Tibial nerve (tissue), 4 donors: Measurements from ENCODE around the gene PNPLA1. TPM values are rescaled to one million over a fixed set of nuclear protein-coding genes. Genes with fewer than 3 reads are reported as not detected.
A peak's percentile ranks its signal among the peaks of the same experiment; 100 is the strongest.

Experiments used
- DNase-seq, 2 donors: peaks; one replicate each; pipeline ENCODE4 v3.0.0-alpha.2; 2019; ENCODE audit warnings: low spot score in 2 of 2
- H3K27ac ChIP-seq, 4 donors: fragments of 200-600 bp; sonication (generic) in 3 of 4; one replicate each; pipeline ENCODE4 v1.5.1; 2017 to 2019; ENCODE audit warnings: mild to moderate bottlenecking in 1 of 4
- H3K27me3 ChIP-seq, 2 donors: fragments of 200-600 bp; sonication (generic) in 1 of 2; one replicate each; pipeline versions ENCODE4 v1.5.1 to v1.6.0; 2017 to 2019
- H3K36me3 ChIP-seq, 3 donors: fragments of 200-600 bp; sonication (generic); one replicate each; pipeline ENCODE4 v1.5.1; 2018 to 2019
- H3K4me1 ChIP-seq, 4 donors: fragments of 200-600 bp; sonication (generic) in 3 of 4; one replicate each; pipeline ENCODE4 v1.5.1; 2017 to 2019
- H3K4me3 ChIP-seq, 4 donors: fragments of 200-600 bp; sonication (generic) in 3 of 4; one replicate each; pipeline ENCODE4 v1.5.1; 2017 to 2019; ENCODE audit warnings: mild to moderate bottlenecking in 1 of 4, moderate library complexity in 1 of 4
- H3K9me3 ChIP-seq, 4 donors: fragments of 200-600 bp; sonication (generic) in 3 of 4; one replicate each; pipeline ENCODE4 v1.5.1; 2017 to 2019
- EP300 ChIP-seq, 2 donors: sonication (generic); formaldehyde crosslinking; IDR thresholded peaks; one replicate each; pipeline ENCODE4 v1.6.1; 2017; ENCODE audit warnings: antibody characterized with exemption in 2 of 2, mild to moderate bottlenecking in 1 of 2
- POLR2A ChIP-seq, 2 donors: fragments of 450-650 bp; IDR thresholded peaks; one replicate each; pipeline ENCODE4 v1.6.1; 2017; ENCODE audit warnings: antibody characterized with exemption in 2 of 2, mild to moderate bottlenecking in 2 of 2, moderate library complexity in 2 of 2
- WGBS, 2 donors: methylation state at CpG; one replicate each; pipeline ENCODE4 v1.1.5; 2018; 5-methylcytosine and 5-hydroxymethylcytosine counted together
- total RNA-seq, 4 donors: library from RNA; depleted of rRNA; stranded (reverse); fragments of >200 nt; gene quantifications; one replicate each; pipeline ENCODE4 v1.1.0, GENCODE V29; 2016
- TF ChIP-seq, protein P1 (sequence below), 5 experiments: fragments of 200-600 bp in 3 of 5; fragments of 450-650 bp in 2 of 5; sonication (generic) in 3 of 5; IDR thresholded peaks; one replicate each; pipeline ENCODE4 v1.5.1; 2016 to 2019; ENCODE audit warnings: antibody characterized with exemption in 5 of 5, mild to moderate bottlenecking in 3 of 5, moderate library complexity in 2 of 5

The PNPLA1 gene
- total RNA-seq, 4 donors from 2014 or later = 0.21 to 0.30 TPM; not detected in 2

DNA sequence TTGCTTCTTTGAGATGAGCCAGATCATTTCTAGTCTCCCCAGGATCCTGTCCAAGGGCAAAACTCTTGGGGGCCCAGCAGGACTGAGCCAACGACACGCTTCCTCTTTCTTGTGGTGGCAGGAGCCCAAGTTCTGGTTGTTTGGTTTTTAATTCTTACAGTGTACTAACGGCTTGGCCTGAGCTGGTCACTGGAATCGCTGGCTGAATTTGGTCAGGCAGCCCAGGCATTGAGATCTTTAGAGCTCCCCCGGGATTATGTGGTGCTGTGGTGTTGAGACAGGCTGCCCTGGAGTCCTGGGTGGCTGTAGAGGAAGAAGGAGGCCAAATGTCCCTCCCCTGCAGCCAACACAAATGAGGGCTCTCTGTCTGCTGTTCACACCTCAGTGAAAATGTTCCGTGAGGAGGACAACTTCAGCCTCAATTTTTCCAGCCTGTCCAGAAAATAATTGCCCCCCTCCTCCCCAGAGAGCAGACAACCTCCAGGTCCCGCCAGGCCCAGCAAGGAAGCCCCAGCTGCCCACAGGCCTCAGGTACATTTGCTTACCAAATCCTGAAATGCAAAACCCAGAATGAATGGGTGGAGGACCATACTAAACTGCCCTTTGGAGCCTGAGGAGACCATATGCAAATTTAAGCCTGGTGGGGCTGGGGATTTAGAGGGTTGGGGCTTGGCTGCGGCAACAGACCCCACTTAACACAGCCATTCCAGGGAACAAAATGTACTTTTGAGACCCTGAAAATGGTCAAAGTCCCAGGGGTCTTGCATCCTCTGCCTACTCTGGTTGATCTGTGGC is 43.2 kb downstream of the PNPLA1 start:
- peak in 1 of 2 donors; percentile 35 for DNase-seq
- Histone ChIP-seq H3K9me3 (no peaks in the 10 kb centered on the region), H3K4me1 (peaks cover 0 to 6% (median 2%) of the 10 kb centered on the region in 4 donors), H3K36me3 (no peaks in the 10 kb centered on the region), H3K27me3 (no peaks in the 10 kb centered on the region), H3K27ac (no peak overlapping the region), H3K4me3 (no peak overlapping the region)
- no peak for TF ChIP-seq POLR2A (IDR thresholded peaks at IDR 0.05)
- TF ChIP-seq, protein P1, sequence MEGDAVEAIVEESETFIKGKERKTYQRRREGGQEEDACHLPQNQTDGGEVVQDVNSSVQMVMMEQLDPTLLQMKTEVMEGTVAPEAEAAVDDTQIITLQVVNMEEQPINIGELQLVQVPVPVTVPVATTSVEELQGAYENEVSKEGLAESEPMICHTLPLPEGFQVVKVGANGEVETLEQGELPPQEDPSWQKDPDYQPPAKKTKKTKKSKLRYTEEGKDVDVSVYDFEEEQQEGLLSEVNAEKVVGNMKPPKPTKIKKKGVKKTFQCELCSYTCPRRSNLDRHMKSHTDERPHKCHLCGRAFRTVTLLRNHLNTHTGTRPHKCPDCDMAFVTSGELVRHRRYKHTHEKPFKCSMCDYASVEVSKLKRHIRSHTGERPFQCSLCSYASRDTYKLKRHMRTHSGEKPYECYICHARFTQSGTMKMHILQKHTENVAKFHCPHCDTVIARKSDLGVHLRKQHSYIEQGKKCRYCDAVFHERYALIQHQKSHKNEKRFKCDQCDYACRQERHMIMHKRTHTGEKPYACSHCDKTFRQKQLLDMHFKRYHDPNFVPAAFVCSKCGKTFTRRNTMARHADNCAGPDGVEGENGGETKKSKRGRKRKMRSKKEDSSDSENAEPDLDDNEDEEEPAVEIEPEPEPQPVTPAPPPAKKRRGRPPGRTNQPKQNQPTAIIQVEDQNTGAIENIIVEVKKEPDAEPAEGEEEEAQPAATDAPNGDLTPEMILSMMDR (IDR thresholded peaks at IDR 0.05) = no peak
- TF ChIP-seq EP300 (IDR thresholded peaks at IDR 0.05) = no peak
- WGBS, 2 donors = 61 to 70% methylated on average over 8 of the region's 8 CpGs

DNA sequence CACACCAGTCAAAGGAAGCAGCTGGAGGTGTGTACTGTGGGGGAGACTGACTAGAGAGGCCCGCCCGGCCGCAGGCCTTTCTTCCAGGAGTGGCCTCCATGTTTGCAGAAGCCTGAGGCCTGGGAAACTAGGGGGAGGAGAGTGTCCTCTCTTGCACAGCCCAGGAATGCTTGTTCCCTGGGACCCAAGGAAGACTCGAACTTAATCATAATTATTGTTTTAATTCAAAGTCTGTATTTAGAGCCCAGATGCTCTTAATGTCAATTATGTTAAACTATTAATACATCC is 43.7 kb downstream of the PNPLA1 start:
- Histone ChIP-seq H3K4me1 (peaks cover 0 to 6% (median 2%) of the 10 kb centered on the region in 4 donors), H3K4me3 (no peak overlapping the region), H3K27ac (no peak overlapping the region), H3K9me3 (no peaks in the 10 kb centered on the region), H3K36me3 (no peaks in the 10 kb centered on the region), H3K27me3 (no peaks in the 10 kb centered on the region)
- WGBS, 2 donors = 84 to 88% methylated on average over 4 of the region's 4 CpGs
- TF ChIP-seq POLR2A (IDR thresholded peaks at IDR 0.05) (no peak), EP300 (IDR thresholded peaks at IDR 0.05) (no peak)
- TF ChIP-seq, protein P1 (IDR thresholded peaks at IDR 0.05) = no peak
- DNase-seq = no peak

DNA sequence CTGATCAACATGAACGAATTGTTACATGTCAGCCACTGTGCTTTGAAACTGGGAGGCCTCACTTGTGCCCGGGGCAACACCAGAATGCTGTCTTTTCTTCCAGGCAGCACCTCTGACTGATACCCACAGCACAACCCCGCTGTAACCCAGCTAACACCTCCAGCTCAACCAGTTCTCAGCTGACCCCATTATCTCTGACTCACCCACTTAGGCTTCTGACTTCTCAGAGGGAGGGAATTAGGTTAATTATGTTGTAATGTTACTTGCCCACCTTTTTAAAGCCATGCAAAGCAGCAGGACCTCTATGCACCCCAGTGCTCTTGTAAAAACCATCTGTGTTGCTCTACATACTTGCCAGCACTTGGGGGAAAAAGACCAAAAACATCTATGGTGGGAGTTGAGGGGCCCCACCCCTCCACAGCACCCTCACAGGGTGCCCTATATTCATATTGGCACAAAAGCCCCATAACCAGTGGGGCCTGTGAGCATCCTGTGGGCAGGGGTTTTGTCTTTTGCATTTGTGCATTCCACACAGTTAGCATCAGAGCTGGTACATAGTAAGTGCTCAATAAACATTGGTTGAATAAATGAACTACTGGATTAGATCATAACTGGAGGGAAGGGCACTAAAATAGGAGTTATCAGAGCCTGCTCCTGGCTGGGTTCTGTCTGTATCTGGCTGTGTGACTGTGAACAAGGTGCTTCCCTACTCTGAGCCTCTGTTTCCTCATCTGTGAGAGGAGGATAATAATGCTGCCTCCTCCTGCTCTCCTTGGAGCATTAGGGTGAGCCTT is 44.6 kb downstream of the PNPLA1 start:
- Histone ChIP-seq H3K27me3 (no peaks in the 10 kb centered on the region), H3K4me1 (peaks cover 0 to 6% (median 2%) of the 10 kb centered on the region in 4 donors), H3K36me3 (no peaks in the 10 kb centered on the region), H3K4me3 (no peak overlapping the region), H3K27ac (no peak overlapping the region), H3K9me3 (no peaks in the 10 kb centered on the region)
- TF ChIP-seq, protein P1 (IDR thresholded peaks at IDR 0.05) = no peak
- TF ChIP-seq POLR2A (IDR thresholded peaks at IDR 0.05) = no peak
- no peak for TF ChIP-seq EP300 (IDR thresholded peaks at IDR 0.05)
- WGBS, 2 donors = 65 to 68% methylated on average over 3 of the region's 3 CpGs
- DNase-seq = no peak

DNA sequence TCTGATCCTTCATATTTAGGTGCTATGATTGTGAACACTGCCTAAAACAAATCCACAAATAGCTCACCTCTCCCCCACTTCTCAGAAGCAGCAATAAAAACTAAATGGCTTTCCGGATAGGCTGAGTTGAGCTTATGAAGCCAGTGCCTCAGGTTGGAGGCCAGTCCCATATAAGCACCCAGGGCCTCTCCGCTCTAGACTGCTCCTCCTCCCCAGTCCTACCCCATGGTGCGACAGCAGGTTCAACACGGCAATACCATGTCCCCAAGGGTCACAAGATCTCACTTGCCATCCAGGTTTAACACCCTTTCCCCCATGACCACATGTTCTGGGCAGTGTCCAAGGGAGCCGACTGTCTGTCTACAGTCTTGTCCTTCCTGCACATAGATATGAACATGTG is 46.1 kb downstream of the PNPLA1 start:
- Histone ChIP-seq H3K27ac (no peak overlapping the region), H3K9me3 (no peaks in the 10 kb centered on the region), H3K27me3 (no peaks in the 10 kb centered on the region), H3K4me1 (peaks cover 0 to 6% (median 2%) of the 10 kb centered on the region in 4 donors), H3K4me3 (no peak overlapping the region), H3K36me3 (no peaks in the 10 kb centered on the region)
- 90 to 93% methylated on average over 5 of the region's 5 CpGs for WGBS, 2 donors
- no peak for DNase-seq
- TF ChIP-seq, protein P1 (IDR thresholded peaks at IDR 0.05) = no peak
- TF ChIP-seq EP300 (IDR thresholded peaks at IDR 0.05) (no peak), POLR2A (IDR thresholded peaks at IDR 0.05) (no peak)

DNA sequence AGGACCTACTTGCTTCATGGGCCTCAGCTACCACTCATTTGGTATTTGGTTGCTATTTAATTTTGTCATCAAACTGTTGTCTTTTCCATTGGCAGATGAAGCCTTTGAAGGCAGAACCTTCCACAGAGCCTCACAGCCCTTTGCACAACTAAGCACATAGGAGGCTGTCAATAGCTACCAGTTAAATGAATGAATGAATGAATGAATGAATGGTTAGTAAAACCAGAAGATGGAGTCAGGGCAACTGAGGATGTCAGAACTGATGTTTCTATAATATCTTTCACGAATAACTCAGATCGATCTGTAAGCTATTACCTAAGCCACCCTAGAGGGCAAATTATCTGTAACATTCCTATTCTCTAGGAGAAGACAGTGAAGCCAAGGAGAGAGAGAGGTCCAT is 47.8 kb downstream of the PNPLA1 start:
- H3K27me3 ChIP-seq = no peaks in the 10 kb centered on the region
- no peaks in the 10 kb centered on the region for H3K9me3 ChIP-seq
- 91 to 93% methylated on average over 2 of the region's 2 CpGs for WGBS, 2 donors
- H3K4me3 ChIP-seq = no peak overlapping the region
- peaks cover 0 to 4% (median 1%) of the 10 kb centered on the region in 4 donors for H3K4me1 ChIP-seq
- TF ChIP-seq POLR2A (IDR thresholded peaks at IDR 0.05) = no peak
- TF ChIP-seq, protein P1 (IDR thresholded peaks at IDR 0.05) = no peak
- no peak for TF ChIP-seq EP300 (IDR thresholded peaks at IDR 0.05)
- no peaks in the 10 kb centered on the region for H3K36me3 ChIP-seq
- H3K27ac ChIP-seq = no peak overlapping the region
- no peak for DNase-seq
